GM18861 (cell line): ENCODE measurements around the gene MPP2.
"Not testable (repeated sequence)": the region's sequence is repeated elsewhere in the genome, so short reads cannot be mapped to it uniquely, and the experiment has no call there.

Experiments
- ATAC-seq: cut with Tn5 transposase; IDR thresholded peaks from one replicate; pipeline ENCODE4 v1.9.1; 2021; ENCODE audit not compliant: unreplicated experiment

MPP2 gene

DNA sequence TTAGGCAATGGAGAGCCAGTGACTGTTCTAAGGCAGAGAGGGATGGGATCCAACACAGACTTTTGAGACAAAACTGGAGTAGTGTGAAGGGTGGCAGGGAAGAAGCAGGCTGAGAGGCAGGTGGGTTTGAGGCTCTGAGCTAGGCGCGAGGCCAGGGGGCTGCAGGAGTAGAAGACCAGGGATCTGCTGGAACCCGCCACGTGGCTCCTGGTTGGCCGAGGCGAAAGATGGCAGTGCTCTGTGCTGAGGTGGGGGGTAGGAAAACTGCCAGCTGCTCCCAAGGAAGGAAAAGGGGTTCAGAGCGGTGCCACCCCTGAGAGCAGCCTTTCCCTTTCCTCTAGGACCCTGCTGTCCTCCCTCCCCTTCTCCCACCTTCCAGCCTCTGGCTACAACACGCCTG, 54.8 kb downstream of the MPP2 start:
- no peak for ATAC-seq

DNA sequence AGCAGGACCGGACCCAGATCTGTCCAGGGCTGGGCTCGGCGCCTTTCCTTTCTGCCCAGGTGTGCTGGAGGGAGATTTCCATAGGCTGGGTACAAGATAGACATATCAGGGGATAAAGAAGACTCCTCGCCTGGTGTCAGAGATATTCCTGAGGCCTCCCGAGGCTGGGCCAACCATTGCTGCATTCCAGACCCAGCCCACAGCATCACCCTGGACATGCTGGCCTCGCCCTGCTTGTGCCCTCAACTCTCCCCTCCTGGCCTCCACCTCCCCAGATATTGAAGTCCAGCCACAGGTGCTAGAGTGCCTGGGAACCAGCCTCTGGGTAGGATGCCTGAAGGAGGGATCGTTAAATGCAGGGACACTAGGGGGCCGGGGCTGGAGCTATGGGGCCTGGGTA, 58.2 kb downstream of the MPP2 start:
- ATAC-seq = no peak

DNA sequence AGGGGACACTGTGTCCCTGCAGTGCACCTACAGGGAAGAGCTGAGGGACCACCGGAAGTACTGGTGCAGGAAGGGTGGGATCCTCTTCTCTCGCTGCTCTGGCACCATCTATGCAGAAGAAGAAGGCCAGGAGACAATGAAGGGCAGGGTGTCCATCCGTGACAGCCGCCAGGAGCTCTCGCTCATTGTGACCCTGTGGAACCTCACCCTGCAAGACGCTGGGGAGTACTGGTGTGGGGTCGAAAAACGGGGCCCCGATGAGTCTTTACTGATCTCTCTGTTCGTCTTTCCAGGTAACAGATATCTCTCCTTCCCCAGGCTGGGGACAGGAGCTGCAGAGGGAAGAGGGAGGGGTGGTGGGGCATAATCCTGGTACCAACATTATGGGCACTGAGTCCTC, 58.7 kb downstream of the MPP2 start:
- no peak for ATAC-seq

DNA sequence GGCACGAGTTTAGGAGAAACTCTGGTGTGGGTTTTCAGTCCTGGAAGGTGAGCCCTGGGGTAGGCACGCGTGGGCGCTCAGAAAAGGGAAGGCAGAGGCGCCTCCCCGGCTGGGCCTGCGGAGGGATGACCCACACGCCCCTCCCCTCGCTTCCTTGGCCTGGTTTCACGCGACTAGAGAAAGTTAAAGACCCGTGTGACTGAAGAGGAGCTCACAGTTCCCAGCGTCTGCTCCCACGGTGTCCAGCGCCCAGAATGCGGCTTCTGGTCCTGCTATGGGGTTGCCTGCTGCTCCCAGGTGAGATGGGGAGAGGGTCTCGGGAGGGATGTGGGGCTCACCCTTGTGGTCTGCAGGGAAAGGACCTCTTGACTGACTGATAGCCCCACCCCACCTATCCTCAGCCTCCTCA, 60.4 kb downstream of the MPP2 start, which contains the start of gene CD300LG:
TSS of gene CD300LG (plus strand) at position 214 of the 409 bp plus-strand sequence. CDS start at position 255, 41 bp downstream.
- ATAC-seq = no peak

DNA sequence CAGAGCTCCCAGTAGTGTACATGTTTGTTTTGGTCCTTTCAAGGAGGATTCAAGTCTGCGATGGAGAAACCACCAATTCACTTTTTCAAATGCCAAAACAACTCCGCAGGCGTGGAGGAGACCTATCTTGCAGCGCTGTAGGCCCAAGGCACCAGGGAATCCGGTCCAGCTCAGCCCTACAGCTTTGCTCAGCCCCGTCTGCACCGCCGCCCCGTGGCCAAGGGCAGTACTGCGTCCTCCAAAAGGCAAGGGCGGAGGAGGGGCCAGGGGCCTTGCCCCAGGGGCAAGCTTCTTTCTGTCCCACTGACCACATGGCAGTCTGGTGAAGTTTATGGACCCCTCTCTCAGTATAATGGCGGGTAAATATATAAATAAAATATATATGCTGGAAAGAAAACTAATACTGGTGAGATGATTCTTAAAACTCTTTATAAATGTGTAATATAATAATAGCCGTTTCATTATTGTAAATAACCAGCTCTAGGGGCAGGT, 61.1 kb downstream of the MPP2 start:
- ATAC-seq = no peak

DNA sequence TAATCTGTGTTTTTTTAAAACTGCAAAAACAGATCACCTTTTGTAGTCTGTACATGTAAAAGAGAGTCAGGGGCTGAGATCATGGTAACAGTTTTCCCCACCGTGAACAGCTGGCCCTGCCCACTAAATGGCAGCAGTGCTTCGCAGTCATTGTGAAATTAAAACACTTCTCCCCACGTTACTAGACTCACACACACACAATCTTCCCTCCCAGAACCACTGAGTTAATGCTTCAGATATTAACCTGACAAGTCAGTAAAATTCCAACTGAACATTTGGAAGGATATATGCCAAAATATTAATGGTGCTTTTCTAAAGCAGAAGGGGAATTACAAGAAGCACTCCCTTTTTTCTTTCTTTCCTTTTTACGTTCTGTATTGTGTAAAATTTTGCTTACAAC, 61.6 kb downstream of the MPP2 start:
- no peak for ATAC-seq

DNA sequence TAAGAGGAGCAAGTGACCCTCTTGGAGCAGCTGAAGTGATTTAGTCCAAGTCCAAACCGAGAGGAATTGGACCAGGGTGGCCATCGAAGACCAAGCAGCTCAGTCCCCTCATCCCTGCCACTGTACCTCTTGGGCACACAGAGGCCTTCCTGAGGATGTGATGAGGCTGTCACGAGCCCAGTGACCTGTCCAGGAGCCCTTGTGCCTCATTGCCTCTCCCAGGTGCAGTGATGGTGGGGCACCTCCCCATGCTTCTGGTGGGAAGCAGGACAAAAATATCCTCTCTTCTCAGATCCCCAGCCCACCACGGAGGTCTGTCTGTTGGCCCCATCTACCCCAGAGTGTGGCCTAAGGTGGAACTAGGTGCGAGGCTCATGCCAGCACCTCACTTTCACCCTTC, 63.1 kb downstream of the MPP2 start:
- no peak for ATAC-seq

DNA sequence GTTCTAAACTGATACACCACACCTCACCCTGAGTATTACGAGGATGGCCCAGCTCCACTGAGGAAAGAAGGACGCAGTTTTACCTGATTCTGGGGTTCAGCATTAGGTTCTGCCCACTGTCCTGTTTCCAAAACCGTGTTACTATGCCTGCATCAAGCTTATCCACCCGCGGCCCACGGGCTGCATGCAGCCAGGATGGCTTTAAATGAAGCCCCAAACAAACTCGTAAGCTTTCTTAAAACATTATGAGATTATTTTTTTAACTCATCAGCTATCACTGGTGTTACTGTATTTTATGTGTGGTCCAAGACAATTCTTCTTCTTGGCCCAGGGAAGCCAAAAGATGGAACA, 64.4 kb downstream of the MPP2 start:
- ATAC-seq = no peak

DNA sequence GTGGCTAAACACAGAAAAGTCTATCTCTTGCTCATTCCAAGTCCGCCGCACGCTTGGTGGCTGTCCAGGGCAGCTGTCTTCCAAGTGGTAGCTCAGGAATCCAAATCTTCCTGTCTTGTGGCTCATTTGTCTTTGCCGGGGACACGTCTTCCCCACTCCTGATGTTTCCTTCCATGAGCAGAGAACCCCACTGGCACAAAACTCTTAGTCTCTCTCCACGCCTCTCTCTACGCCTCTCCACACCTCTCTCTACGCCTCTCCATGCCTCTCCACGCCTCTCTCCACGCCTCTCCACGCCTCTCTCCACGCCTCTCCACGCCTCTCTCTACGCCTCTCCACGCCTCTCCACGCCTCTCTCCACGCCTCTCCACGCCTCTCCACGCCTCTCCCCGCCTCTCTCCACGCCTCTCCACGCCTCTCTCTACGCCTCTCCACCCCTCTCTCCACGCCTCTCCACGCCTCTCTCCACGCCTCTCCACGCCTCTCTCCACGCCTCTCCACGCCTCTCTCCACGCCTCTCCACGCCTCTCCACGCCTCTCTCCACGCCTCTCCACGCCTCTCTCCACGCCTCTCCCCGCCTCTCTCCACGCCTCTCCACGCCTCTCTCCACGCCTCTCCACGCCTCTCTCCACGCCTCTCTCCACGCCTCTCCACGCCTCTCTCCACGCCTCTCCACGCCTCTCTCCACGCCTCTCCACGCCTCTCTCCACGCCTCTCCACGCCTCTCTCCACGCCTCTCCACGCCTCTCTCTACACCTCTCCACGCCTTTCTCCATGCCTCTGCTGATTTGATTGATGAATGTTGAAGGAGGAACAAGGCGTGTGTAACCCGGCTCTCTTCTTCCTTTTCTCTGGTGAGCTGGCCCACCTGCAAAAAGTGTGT, 65.0 kb downstream of the MPP2 start:
- not testable (repeated sequence) for ATAC-seq

DNA sequence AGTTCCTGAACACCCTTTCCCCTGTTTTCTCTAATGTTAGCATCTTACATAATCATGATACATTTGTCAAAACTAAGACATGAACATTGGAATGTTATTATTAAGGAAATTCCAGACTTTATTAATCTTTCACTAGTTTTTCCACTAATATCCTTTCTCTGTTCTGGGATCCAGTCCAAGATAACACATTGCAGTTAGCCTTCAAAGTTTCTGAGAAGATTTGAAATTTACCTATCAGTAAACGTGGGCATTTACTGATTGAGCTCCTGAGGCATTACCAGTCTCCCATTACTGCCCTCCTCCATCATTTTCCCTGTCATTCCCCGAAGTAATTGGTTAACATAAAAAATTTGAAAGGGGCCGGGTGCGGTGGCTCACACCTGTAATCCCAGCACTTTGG, 66.1 kb downstream of the MPP2 start:
- no peak for ATAC-seq

DNA sequence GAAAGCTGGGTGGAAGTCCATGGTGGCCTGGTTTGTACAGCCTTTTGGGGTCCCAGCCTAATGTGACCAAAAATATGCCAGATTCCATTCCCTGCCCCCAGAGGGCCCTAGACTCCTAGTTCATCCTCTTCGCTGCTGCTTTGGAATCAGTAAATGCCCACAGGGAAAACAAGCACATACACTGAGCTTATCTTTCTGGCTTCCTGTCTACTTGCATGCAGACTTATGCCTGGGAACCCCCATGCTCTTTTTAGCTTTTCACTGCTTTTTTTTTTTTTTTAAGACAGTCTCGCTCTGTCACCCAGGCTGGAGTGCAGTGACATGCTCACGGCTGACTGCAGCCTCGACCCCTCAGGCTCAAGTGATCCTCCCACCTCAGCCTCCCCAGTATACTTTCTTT, 66.5 kb downstream of the MPP2 start:
- ATAC-seq = no peak

DNA sequence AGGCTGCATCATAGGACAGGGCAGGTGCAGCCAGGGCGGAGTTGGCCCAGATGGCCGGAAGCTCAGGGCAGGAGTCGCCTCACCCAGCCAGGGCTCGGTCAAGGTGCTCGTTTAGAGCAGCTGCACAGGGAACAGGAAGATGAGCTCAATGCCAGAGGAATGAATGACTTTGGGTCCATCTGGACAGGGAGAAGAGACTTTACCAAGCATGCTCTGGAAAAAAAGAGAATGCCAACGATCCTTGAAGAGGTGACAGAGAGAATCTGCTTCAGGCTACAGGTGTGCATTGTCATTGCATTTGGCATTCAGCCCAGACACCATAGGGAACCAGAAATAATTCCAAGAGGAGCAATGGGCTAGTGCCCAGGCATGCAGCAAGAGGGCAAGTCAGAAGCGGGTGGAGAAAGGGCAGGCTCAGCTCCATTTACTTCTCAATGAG, 67.6 kb downstream of the MPP2 start:
- ATAC-seq = no peak

DNA sequence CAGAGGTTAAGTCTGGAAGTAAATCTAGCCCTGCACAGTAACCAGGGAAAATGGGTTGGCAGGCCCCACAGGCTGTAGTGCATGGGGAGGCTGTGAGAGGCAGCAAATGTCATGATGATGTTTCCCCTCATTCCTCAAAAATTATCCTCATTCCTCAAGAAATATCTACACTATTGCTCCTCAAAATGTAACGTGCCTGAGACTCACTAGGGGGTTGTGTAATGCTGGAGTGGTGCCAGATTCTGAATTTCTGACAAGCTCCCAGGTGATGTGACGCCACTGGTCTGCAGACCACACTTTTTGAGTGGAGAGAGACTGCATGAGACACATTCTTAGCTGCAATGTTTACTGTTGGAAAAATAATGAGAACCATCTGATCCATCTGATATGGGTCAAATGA, 73.2 kb downstream of the MPP2 start:
- ATAC-seq = no peak

DNA sequence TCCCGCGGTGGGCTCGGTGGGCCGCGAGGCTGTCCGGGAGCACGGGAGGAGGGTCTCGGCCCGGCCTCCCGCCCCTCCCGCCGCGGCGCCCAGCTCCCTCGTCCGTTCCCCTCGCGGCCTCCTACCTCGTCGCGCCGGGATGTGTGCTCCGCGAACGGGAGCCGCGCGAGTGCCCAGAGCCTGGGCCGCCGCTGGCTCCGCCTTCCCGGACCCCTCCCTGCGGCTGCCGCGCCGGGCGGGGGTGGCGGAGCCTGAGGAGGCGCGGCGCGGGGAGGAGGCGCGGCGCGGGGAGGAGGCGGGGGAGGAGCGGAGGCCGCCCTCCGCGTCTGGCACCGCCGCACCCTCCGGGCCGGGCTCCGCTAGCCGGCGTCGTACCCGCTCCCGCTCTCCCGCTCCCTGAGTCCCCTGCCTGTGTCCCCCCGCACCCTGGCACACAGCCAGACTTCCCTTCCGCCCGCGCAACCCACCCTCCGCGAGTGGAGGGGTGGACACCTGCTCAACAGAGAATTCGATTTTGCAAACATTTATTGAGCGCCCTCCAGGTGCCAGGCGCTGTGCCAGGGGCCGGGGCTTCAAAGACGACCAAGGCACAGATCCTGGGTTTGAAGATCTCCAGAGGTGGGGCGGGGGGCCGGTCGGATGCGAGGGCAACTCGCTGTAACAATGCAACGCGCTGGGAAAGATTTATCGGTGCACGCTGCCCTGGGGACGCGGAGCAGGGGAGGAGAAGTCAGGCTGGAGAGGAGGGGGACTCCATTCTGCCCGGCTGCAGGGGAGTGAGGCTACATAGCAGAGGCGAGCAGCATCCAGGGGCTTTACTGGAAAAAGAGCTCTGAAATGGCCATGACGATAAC, 74.1 kb downstream of the MPP2 start, which contains the start of gene MPP3:
TSS of gene MPP3 (minus strand) at position 171 of the 854 bp plus-strand sequence. CDS start 1,240 bp downstream, outside the sequence.
- ATAC-seq = no peak

DNA sequence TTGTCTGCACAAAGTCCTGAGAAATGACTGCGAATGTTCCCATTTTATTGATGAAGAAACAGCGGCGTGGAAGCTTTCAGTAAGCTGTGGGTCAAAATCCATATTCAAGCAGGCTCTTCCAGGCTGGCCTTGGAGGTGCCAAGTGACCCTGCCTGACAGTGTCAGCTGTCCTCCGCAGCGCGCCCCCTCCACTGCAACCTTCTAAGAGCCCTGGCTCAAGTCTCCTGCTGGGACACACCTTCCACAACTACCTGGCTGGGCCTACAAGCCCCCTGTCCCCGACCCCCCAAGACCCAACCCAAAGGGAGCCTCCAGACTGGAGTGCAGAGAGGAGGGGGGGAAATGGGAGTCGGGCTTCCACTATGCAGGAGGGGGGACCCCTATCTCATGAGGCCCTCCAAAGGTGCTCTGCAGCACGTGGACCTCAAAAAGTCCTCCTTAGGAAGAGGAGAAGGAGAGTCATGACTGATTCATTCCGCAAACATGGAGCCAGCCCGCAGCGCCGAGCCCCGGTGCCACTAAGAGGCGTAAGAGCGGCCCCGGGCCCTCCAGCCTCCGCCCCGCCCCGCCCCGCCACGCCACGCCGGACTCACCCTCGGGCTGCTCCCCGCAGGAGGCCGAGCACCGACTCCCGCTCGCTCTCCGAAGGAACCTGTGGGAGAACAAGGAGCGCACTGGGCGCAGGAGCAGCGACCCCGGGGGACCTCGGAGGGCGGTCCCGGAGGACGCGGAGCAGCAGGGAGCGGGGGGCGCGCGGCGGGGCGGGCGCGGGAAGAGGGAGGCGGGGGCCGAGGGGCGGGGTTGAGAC, 75.0 kb downstream of the MPP2 start:
- ATAC-seq = no peak

DNA sequence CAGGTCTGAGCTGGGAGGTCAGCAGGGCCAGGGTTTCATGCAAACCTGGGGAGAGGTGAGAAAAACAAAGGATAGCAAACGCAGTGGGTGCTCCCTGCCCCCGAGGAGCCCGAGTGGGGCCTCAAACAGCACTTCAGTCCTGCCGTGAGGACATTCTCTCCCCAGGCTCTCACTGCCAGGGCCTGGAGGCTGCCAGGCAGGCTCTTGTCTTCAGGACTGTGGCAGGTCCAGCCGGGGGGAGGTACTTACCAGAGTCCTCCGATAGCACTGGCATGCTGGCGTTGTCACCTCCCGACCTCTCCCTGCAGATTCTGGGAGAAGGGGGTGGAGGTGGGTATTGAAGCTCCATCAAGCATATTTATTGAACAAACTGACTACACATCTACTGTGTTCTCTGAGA, 75.7 kb downstream of the MPP2 start:
- ATAC-seq = no peak

DNA sequence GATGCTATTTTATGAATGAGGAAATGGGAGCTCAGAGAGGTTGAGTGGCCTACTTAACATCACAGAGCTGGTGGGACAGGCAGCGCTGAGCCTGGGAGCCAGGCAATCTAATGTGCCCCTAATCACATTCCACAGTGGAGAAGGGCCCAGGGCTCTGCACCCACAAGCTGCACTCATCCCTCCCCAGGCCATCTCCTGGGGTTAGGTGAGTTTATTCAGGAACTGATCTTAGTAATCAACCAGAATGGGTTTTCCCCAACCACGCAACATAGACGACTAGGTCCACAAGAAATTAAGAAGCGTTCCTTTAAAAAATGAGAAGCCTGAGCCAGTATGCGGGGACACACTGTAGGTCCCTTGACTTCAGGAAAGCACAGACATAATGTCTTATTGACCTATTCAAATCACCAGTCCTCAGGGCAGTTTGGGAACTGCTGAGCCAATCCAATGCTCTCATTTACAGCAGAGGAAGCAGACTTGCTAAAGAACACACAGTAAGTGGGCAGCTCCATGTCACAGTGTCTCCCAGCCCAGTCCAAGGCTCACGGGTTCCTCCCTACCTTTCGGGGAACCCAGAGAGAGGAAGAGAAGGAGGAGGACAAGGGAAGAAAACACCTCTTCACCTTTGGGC, 76.7 kb downstream of the MPP2 start:
- ATAC-seq = no peak

DNA sequence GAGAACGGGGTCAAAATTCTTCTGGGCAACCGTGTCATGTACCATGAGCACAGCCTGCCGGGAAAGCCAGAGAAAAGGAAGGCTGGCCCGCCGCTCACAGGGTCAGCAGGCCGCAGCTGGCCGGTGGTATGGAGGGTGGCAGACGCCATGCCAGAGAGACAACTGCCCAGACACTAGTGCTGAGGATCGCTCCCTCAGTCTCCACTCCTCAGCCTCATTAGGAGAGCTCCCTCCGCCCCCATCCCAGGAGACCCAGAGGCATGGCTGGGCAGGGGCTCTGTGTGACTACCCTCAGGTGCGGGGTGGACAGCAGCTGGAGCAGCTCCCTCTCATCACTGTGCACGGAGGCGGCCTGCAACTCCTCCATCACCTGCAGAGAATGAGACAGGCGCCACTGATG, 77.6 kb downstream of the MPP2 start:
- no peak for ATAC-seq

DNA sequence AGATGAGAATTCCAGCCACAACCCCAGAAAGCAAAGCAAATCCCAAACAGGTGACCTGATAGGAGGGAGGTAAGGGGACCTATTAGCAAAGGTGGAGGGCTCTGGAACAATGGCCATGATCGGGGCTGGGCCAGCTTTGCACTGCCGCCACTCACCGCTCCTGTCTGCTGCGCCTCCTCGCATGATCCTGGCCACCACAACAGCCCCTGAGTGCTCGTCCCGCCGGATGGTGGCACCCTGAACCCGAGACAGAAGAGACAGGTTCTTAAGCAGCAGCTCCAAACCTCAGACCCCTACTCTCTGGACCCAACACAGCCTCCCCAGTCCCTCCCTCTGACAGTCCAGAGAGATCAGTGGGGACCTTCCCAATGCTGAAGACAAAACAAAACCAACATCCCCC, 79.7 kb downstream of the MPP2 start:
- no peak for ATAC-seq

DNA sequence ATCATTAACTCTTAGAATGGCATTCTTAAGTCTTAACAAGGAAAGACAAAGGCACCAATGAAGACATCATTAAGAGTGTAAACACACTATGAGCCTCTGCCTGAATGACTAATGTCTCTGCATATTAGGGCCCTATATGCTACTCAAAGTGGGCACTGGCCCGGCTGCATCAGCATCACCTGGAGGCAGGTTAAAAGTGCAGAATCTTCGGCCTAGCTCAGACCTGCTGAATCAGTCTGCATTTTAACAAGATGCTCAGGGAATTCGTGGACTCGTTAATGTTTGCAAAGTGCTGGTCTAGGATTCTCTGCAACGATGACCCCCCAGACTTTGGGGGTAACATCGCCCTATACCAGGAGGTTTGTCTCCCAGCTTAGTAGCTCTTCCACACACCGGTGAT, 81.1 kb downstream of the MPP2 start:
- ATAC-seq = no peak
